ENCODE data around the gene IFIT3.

IFIT3 gene

GRCh38 chr10:89363729-89364442, 36.1 kb downstream of the IFIT3 start:
- DNase-seq: no peak

DNA sequence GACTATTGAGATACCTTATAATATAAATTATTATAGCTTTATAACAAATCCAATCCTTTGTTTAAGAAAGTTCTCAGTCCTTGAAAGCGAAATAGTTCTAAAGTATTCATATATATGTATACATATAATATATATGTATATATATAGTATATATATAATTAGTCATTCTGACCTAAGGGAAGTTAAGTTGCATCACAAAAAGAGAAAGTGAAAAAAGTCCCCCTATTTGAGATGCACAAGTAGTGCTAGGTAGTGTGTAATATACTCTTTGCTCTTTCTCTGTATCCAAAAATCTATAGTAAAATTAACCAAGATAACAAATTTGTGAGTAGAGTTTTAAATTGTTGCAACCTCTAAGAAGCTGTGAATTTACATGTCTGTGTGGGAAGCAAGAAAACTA, 36.7 kb downstream of the IFIT3 start:
- no peak for DNase-seq

DNA sequence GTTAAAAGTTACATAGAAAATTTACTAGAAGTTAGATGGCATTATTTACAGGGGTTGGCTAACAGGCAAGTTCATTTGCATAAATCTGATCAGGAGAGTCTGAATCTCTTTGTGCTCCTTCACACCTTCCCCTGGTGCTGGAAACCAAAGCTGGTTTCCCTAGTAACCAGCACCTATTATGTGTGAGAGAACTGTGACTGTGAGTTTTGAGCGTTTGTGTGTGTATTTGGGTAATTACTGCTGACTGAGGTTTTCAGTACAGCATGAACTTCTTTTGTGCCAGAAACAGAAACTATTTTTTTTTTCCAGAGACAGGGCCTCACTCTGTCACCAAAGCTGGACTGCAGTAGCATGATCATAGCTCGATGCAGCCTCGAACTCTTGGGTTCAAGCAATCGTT, 39.7 kb downstream of the IFIT3 start:
- DNase-seq: no peak

GRCh38 chr10:89368129-89368528, 40.3 kb downstream of the IFIT3 start:
- DNase-seq: no peak

DNA sequence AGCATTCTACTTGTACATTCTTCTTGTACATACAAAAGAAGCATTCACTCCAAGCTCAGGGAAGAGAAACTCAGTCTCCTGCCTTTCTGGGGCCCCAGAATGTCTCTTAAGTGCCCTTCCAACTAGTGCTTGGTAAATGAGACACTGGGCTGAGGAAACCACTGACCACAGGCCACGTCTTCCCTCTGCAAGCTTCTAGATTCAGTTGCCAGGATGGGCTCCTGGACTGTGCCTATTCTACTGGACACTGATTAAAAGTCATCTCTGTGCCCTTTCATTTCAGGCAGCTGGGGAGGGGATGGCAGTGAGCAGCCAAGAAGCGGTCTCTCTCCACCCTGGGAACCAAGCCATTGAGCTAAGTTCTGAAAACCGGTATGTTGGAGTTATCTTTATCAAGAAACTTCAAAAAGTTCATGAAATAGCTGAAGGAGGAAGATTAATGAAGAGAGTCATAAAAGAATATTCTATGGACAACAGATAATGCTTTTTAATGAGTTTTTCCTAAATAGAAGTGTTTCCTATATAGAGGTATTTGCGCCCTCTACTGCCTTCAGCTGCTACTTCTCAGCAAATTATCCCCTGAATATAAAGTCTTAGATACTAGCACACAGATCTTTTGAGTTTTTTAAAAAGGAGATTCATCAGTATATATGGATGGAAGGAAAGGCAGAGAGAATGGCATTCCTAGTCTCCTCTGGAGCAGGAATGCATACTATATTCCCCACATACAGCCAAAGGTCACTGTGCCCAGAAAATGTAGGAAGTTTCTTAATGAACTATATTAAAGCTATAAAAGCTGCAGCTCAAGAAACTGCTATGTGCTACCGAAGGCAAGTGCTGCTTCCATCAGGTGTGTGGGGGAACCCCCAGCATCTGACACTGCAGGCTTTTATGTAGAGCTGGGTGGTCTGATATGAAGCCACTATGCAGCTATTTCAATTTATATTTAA, 41.6 kb downstream of the IFIT3 start:
- no peak for DNase-seq

DNA sequence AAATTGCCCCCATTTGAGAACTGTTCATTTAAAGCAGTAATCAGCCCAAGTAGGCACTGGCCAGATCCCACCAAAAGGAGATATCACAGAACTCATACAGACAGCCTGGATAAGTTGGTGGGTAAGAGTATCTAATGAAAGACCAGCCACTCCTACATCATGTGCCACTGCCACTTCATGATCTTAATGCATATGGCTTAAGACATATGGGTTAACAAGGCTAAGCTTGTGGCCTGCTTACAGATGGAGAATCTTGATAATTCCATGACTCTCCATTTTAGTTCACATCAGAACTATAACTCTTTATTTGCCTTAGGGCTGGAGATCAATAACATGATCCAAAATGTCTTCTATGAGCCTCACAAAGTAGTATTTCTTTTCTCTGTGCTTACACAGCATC, 43.3 kb downstream of the IFIT3 start:
- no peak for DNase-seq

DNA sequence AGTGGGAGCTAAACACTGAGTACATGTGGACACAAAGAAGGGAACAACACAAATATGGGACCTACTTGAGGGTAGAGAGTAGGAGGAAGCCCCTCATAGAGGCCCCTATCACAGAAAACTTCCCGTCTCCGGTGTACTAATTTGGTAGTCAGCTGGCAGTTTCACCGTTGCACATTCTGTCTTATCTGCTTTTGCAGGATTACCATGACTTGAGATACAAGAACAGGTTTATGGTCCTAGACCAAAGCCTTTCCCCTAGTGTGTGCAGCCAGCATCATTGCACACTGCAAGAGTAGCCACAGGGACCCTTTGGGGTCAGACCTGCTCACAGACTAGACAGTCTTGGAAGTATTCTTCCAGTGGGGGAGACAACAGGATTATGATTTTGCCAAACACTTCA, 44.2 kb downstream of the IFIT3 start:
- DNase-seq: no peak

DNA sequence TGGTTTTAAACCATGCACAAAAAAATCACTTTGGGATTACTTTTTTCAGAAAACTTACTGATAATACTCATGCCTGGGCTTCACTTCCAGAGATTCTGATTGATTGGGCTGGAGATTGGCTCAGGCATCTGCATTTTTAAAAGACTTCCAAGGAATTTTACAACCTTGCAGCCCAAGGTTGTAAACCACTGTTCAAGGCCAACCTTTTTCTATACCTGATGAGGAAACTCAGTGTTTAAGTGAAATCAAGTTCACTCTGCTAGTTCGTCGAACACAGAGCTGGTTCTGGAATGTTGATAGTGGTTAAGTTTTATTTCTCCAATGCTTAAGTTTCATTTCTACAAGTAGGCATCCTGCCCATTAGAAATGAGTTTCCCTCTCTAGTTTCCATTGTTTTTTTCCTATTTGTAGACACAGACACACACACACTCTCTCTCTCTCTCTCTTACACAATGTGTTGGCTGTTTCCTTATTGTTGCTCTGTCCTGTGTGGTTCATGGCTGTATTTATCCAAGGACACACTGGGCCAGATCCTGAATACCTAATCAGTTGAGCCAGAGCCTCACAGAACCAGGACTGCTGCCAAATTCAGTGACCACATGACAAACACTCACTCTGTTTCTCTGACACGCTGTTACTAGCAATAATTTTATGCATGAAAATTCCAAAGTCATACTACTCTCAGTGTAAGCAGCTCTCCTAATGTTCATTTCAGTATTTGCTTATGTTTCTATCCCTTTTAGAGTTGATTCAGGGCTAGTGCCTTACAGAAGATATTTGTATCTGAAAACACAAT, 46.3 kb downstream of the IFIT3 start:
- DNase-seq: no peak

- DNase-seq: no peak
Observed at GRCh38 chr10:89374713-89375141, 46.9 kb downstream of the IFIT3 start.

DNA sequence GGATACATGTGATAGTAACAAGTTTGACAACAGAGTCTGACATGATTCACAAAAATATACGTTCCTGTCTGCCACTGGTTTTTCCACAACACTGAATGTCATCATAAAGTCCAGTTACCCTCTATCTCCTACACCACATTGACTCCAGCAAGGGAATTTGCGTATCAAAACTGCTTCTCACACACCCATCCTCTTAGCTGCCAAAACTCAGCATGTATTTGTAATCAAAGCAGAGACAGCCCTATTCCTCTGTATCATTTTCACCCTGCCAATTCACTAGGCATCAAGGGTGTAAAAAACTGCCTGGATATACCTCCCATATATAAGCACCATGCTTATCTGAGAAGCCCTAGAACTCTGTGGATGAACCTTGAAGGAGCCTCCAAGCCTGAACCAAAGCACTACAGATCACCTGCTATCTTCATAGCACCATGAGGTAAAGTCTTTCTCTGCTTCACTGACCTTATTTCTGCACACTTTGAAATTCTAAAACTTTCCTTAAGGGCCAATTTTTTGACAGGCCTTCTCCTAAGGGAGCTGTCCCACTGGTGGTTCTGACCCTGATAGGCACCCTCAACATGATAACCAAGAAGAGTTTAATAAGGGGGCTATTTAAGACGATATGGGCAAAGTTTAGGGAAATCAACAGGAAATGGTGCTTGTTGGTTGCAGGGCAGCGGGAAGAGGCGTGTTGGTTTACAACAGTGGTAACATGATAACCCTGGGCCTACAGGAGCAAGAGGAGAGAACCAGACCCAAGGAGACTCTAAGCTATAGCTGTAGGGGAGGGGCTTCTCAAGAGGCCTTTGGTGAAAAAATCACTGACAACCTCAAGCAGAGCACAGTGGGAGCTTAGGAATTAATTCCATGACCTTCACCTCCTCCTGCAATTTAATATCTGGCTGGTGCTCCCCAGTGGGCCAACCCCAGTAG, 50.2 kb downstream of the IFIT3 start, which contains the start of gene IFIT1B:
TSS of gene IFIT1B (plus strand) at position 352 of the 933 bp plus-strand sequence. CDS start at position 432, 80 bp downstream.
- DNase-seq: no peak

- DNase-seq: no peak
Observed at GRCh38 chr10:89379103-89379502, 51.3 kb downstream of the IFIT3 start.

DNA sequence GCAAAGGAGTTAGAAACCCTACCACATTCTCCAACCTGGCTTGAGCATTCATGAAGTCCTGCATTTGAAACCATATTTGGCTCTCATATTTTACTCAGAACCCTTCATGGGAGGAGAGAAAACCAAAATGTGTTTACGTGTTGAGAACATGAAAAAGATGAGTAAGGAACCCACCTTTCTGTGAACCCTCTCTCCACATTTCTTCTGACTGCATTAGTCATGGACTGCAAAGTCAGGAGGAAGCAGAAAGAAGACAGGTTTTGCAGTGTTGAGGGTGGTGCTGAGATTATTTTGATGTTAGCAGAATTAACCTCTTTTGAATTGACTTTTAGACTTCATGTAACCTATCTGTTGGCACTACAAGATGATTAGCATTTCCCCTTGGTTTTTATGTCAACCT, 55.0 kb downstream of the IFIT3 start:
- no peak for DNase-seq

- DNase-seq: no peak
Observed at GRCh38 chr10:89384474-89385340, 56.9 kb downstream of the IFIT3 start.

DNA sequence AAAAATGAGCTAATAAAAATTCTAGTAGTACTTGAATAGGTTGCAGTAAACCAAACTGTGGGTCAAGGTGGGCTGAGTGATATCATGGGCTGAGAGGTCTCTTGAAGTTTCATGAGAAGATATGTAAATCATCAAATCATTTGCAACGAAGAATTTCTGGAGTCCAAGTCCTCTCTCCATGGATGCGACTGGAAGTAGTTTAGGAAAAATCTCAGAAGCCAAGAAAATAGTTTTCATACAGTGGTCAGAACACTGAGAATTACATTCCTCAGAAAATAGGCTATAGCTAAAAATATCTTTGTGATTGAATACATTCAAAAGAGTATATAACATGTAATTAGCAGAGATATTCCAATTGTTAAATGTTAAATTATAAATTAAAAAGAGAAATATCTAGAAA, 61.0 kb downstream of the IFIT3 start:
- DNase-seq: no peak

DNA sequence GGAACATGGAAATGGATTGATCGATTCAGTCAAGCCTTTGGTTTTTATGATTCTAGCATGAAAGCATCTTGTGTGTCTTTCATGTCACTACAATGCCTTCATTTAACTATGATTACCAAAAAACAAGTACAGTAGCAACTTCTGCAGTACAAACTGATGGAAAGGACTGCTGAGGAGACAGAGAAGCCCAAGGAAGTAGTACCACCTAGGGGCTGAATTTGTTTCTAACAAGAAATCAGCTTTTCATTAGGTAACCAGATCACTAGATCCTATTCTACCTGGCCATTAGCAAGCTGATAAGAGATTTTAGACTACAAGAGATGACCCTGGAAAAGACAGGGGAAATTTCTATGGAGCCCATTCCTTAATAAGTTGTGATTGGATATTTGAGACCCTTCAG, 61.5 kb downstream of the IFIT3 start:
- no peak for DNase-seq

All from DMS79 (cell line).